Measurements from ENCODE around the gene AMBRA1.
A peak's percentile ranks its signal among the peaks of the same experiment; 100 is the strongest.

Gene AMBRA1

DNA sequence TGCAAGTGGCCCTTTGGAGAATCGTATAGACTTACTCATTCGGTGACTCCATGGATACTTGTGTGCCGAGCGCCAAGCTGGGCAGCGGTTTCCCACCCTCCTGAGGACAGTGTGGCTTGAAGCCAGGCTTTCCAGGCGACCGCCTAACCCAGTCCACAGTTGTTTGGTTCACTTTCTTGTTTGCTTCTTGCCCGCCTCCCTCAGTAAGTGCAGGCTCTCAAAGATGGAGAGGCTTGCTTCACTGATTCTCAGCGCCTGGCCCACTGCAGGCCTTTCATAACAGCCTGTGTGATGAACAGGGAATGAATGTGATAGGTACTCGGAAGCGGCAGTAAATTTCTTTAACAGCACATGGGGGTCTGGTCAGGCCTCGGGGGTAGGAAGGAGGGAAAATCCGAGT, 223.6 kb downstream of the AMBRA1 start:
- no peak for TF ChIP-seq CTCF (IDR thresholded peaks at IDR 0.05; ENCODE audit: low read depth, low read length)
- in situ Hi-C loops (cut with HindIII; ENCODE audit: low sequenced_read_pairs) = no loop called here
- H3K4me3 ChIP-seq (ENCODE audit: low read depth, low read length) = no peak overlapping the region
- DNase-seq (ENCODE audit: low read depth, low spot score) = no peak

DNA sequence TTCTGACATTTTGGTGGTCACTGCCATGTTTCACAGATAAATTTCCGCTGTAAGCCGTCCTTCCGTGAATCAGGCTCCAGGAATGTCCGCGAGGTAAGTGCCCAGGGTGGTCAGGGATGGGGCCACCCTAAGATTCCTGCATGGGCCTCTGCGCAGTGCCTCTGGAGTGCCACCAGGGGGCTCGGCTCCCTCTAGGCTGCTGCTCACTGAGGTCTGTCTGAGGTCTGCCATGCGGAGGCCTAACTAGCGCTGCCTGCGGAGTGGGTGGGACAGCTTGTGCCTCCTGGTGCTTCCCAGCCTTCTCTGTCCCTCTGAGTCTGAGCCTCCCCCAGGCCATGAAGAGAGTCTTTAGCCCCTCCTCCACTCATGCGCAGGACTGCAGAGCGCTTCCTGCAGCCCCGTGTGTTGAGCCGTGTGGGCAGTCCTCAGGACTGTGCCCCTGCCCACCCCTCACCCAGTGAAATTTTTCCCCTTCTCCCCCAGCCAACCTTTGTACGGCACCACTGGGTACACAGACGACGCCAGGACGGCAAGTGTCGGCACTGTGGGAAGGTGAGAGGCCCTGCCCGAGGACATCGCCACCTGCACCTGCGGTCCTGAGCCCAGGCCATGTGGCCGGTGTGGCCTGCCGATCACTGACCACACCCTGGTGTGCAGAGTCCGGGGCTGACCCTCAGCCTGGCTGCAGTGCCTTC, 224.2 kb downstream of the AMBRA1 start:
- DNase-seq (ENCODE audit: low read depth, low spot score) = peak; percentile 72
- in situ Hi-C loops (cut with HindIII; ENCODE audit: low sequenced_read_pairs) = no loop called here
- H3K4me3 ChIP-seq (ENCODE audit: low read depth, low read length) = no peak overlapping the region
- TF ChIP-seq CTCF (IDR thresholded peaks at IDR 0.05; ENCODE audit: low read depth, low read length) = peak; percentile 97

DNA sequence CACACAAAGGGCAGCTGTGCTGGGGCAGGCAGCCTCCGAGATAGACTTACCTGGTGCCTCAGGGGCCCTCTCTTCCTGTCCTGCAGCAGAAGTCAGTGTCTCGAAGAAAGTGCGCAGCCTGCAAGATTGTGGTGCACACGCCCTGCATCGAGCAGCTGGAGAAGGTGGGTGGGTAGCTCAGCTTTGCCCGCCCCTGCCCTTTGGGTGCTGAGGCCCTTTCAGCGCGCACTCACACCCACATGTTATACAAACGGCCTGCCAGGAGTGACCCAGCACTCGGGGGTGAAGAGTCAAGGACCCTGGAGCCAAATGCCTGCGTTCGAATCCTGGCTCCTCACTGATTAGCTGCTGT, 225.9 kb downstream of the AMBRA1 start:
- no peak for DNase-seq (ENCODE audit: low read depth, low spot score)
- H3K4me3 ChIP-seq (ENCODE audit: low read depth, low read length) = no peak overlapping the region
- in situ Hi-C loops (cut with HindIII; ENCODE audit: low sequenced_read_pairs) = no loop called here
- TF ChIP-seq CTCF (IDR thresholded peaks at IDR 0.05; ENCODE audit: low read depth, low read length) = no peak

GRCh38 chr11:46367244-46367915, 226.4 kb downstream of the AMBRA1 start:
- no peak overlapping the region for H3K4me3 ChIP-seq (ENCODE audit: low read depth, low read length)
- DNase-seq (ENCODE audit: low read depth, low spot score) = peak; percentile 28
- TF ChIP-seq CTCF (IDR thresholded peaks at IDR 0.05; ENCODE audit: low read depth, low read length) = peak; percentile 91
- in situ Hi-C loops (cut with HindIII; ENCODE audit: low sequenced_read_pairs) = no loop called here

DNA sequence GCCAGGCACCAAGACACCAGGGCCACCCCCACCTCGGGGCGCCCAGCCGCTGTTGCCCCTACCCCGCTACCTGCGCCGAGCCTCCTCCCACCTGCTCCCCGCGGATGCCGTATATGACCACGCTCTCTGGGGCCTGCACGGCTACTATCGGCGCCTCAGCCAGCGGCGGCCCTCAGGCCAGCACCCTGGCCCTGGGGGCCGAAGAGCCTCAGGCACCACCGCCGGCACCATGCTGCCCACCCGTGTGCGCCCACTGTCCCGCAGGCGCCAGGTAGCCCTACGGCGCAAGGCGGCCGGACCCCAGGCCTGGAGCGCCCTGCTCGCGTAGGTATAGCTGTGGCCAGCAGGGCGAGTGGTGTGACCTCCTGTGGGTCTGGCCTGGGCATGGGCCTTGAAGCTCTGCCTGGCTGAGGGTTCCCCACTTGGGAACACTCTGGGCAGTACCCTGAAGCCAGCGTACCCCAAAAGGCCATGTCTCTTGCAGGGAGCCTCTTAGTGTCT, 227.1 kb downstream of the AMBRA1 start:
- no peak for TF ChIP-seq CTCF (IDR thresholded peaks at IDR 0.05; ENCODE audit: low read depth, low read length)
- H3K4me3 ChIP-seq (ENCODE audit: low read depth, low read length) = no peak overlapping the region
- in situ Hi-C loops (cut with HindIII; ENCODE audit: low sequenced_read_pairs) = no loop called here
- DNase-seq (ENCODE audit: low read depth, low spot score) = no peak

DNA sequence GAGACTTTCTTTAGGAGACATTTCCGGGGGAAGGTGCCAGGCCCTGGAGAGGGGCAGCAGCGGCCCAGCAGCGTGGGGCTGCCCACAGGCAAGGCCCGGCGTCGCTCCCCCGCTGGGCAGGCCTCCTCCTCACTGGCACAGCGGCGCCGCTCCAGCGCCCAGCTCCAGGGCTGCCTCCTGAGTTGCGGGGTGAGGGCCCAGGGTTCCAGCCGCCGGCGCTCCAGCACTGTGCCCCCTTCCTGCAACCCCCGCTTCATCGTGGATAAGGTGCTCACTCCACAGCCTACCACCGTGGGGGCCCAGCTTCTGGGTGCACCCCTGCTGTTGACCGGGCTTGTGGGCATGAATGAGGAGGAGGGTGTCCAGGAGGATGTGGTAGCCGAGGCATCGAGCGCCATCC, 227.6 kb downstream of the AMBRA1 start:
- no peak for DNase-seq (ENCODE audit: low read depth, low spot score)
- no peak overlapping the region for H3K4me3 ChIP-seq (ENCODE audit: low read depth, low read length)
- no peak for TF ChIP-seq CTCF (IDR thresholded peaks at IDR 0.05; ENCODE audit: low read depth, low read length)
- in situ Hi-C loops (cut with HindIII; ENCODE audit: low sequenced_read_pairs) = no loop called here
